Fibroblast of the aortic adventitia (primary cell): ENCODE measurements around the gene TPP1. TPM values are rescaled to one million over a fixed set of nuclear protein-coding genes. Genes with fewer than 3 reads are reported as not detected.

Source experiments
- DNase-seq: peaks from one replicate; pipeline ENCODE4 v3.0.0-alpha.2; 2010; ENCODE audit warnings: low read depth
- H3K4me3 ChIP-seq: 2 replicates; pipeline ENCODE4 v1.5.1; 2011; ENCODE audit warnings: low read depth, mild to moderate bottlenecking, control low read depth, low read length, moderate library complexity
- CTCF ChIP-seq: IDR thresholded peaks from 2 replicates; pipeline ENCODE4 v1.5.1; 2011; ENCODE audit warnings: mild to moderate bottlenecking, low read length, control low read depth, inconsistent platforms; ENCODE audit not compliant: insufficient read depth
- total RNA-seq: library from RNA; depleted of rRNA; stranded (reverse); fragments of >200 nt; gene quantifications from 2 replicates; pipeline ENCODE4 v1.2.3, GENCODE V29; 2012; ENCODE audit warnings: low replicate concordance

TPP1 gene
- total RNA-seq, 1 donor = 60.2 TPM

GRCh38 chr11:6658647-6659046 lies 39.4 kb upstream of the TPP1 start:
- DNase-seq = no peak
- no peak for TF ChIP-seq CTCF

GRCh38 chr11:6657346-6657745 lies 38.1 kb upstream of the TPP1 start:
- H3K4me3 ChIP-seq = no peak overlapping the region
- TF ChIP-seq CTCF = no peak
- peak; percentile 20 for DNase-seq

More at GRCh38 chr11:6658647-6659046, 39.4 kb upstream of the TPP1 start:
- no peak overlapping the region for H3K4me3 ChIP-seq

GRCh38 chr11:6656936-6657335 lies 37.7 kb upstream of the TPP1 start:
- no peak overlapping the region for H3K4me3 ChIP-seq
- no peak for DNase-seq
- no peak for TF ChIP-seq CTCF

GRCh38 chr11:6656584-6656915 lies 37.3 kb upstream of the TPP1 start:
- H3K4me3 ChIP-seq = no peak overlapping the region
- DNase-seq = no peak

DNA sequence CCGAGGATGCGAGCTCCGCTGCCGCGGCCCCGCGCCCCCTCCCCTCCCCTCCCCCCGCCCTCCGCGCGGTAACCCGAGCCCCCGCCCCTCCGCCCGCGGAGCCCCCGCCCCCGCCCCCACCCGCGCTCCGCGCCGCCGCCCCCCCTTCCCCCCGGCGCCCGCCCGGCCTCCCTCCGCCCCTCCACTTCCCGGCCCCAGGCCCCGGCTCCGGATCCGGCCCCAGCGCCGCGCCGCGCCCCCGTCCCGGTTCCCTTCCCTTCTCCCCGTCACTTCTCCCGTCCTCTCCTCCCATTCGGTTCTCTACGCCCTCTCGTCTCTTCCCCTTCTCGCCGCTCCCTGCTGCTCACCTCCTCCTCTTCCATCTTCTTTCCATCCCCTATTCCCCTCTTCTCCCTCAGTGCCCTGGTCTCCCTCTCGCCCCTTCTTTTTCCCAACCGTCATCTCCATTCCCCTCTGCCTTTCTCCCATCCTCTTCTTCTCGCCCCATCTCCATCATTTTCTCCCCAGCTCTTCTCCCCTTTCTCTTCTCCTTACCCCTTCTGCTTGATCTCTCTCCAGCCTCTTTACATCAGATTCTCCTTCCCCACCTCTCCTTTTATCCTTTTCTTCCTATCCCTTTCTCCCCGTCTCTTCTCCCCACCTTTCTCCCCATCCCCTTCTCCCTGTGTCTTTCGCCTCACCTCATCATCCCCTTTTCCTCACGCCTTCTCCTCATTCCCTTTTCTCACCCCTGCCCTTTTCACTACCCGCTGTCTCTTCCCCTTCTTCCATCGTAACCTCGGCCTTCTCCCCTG lies 36.8 kb upstream of the TPP1 start, which contains the start of gene DCHS1:
DCHS1 (minus strand) TSS at position 20 of the 794 bp plus-strand sequence. CDS start 14,196 bp downstream, outside the sequence.
- peak within 1 kb of the TSS; percentile 55 for H3K4me3 ChIP-seq
- DNase-seq = no peak
- no peak for TF ChIP-seq CTCF

More at GRCh38 chr11:6656584-6656915, 37.3 kb upstream of the TPP1 start:
- TF ChIP-seq CTCF = no peak

GRCh38 chr11:6655020-6655789 lies 36.0 kb upstream of the TPP1 start:
- peak overlapping the region; percentile 55 for H3K4me3 ChIP-seq
- no peak for DNase-seq
- no peak for TF ChIP-seq CTCF
